ENCODE results near the gene ARHGAP36. TPM values are rescaled to one million over a fixed set of nuclear protein-coding genes. Genes with fewer than 3 reads are reported as not detected.

ARHGAP36 gene
- total and polyA plus RNA-seq, 3 donors (not counting 1 experiment from before 2014, with no cell fraction given): not detected

Other genes starting within 250 kb of the ARHGAP36 start
- 10 to 100 TPM in 1 of 2 donors, 1 to 10 TPM in 1; 9.3 to 20.2 TPM for gene ENOX2, start 155.1 kb upstream of the ARHGAP36 start, total RNA-seq
- gene ENOX2, start 155.1 kb upstream of the ARHGAP36 start, polyA plus RNA-seq: 11.9 TPM
- not detected for gene IGSF1, start 231.0 kb downstream of the ARHGAP36 start, total RNA-seq
- gene IGSF1, start 231.0 kb downstream of the ARHGAP36 start, polyA plus RNA-seq: not detected